Hematopoietic multipotent progenitor cell treated with erythropoietin and hydrocortisone succinate and interleukin-3 and kit ligand, for 17 days (in vitro differentiated cells): Measurements from ENCODE around the gene RABEP2.
"Not testable (repeated sequence)": the region's sequence is repeated elsewhere in the genome, so short reads cannot be mapped to it uniquely, and the experiment has no call there.

Experiments
- DNase-seq: peaks from one replicate; pipeline ENCODE4 v3.0.0-alpha.2; 2015; ENCODE audit warnings: low spot score

RABEP2 gene

DNA sequence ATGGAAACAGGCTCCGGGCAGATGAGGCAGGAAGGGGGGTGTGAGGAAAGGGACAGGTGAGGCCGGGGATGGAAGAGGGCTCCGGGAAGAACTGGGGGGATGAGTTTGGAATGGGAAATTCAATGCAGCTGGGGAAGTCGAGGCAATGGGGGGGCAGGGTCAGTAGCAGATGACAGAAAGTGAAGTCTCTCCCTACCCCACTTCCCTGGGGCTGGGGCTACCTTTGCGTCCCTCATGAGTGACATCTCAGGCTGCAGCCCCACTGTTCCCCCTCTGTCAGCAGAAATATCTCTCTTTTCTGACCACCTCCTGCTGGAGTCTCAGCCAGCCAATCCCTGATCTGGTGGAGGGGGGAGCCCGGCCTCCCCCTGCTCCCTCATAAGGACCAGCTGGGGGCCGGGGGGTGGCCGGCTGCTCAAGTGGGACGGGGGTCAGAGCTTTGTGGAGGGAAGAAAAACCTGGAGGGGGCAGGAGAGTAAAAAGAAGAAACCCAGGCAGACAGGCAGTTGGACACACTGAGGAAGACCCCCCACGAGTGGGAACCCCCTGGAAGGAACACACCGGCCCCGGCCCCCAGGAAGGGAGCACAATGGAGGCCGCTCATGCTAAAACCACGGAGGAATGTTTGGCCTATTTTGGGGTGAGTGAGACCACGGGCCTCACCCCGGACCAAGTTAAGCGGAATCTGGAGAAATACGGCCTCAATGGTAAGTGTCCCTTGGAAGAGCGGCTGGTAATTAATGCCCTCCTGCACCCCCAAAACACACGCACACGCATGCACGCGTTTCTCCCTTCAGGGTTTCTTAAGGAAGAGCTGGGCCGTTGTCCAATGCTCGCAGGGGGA is 46.7 kb downstream of the RABEP2 start, which contains the start of gene ATP2A1:
TSS of gene ATP2A1 (plus strand) at position 406 of the 844 bp plus-strand sequence. CDS start at position 590, 184 bp downstream.
- DNase-seq, result no peak

DNA sequence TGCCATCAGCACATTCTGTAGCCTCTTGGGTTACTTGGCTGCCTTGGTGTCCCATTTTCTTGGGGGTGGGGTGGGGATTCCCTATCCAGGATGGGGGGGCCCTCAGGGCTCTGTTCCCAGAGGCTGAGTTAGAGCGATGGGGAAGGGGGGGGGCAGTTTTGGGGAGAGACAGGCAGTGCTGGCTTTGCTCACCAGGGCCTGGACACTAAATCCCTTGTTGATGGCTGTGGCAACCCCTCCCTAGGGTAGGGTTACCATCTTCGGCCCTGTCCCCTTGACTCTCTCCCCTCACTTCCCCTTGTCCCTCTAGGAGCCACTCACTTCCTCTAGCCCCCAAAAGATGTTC is 47.4 kb downstream of the RABEP2 start:
- no peak for DNase-seq

DNA sequence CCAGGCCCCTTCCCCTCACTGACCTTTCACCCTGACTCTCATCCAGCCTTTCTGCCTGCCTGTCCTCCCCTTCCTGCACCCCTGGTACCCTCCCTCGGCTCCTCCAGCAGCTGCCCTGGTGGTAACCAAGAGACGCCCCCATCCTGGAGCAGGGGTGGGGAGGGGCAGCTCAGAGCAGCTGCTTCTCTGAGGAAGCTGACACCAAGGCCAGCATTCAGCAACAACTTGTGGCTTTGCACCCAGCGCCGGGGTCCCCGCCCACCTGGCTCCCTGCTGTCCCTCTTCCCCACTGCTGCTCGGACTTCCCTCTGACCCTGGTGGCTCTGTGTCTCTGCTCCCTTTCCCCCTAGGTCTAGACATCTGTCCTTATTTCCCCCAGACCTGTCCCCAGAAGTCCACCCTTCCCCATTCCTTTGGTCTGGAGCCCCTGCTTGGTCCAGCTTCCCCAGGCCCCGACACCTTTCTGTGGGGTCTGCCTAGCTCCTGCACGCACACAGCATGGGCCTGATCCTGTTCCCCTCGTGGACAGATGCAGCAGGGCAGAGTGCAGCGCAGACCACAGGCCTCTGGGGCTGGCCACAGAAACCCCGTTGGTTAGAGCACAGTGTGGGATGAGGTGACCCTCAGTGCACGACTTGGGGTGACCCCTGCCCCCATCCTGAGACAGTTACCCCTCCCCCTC is 47.9 kb downstream of the RABEP2 start:
- no peak for DNase-seq

DNA sequence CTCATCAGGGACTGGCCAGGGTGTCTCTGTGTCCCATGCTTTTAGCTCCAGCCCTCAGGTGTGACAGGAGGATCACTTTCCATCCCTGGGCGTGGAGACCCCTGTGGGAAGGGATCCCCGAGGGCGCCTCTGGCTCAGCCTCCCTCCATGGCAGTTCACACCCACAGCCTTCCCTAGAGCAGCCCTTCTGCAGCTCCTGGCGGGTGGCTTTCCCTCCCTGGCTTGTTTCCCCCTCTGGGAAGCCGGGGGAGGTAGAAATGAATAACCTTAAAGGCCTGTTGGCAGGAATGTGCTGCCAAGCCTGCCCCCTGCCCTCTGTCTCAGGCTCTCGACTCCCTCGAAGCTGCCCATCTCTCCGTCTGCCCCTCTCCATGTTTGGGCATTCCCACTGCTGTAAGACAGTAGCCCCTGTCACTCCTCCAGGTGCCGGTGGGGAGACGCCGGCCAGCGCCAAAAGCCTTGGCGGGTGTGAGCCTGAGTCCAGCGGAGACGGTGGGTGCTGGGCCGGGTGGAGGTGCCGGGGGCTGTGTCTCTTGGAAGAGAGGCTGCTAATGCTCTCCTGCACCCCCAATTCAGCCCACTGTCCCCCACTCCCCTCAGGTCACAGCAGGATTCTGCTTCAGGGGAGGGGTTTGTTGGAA is 48.9 kb downstream of the RABEP2 start:
- DNase-seq, result no peak

DNA sequence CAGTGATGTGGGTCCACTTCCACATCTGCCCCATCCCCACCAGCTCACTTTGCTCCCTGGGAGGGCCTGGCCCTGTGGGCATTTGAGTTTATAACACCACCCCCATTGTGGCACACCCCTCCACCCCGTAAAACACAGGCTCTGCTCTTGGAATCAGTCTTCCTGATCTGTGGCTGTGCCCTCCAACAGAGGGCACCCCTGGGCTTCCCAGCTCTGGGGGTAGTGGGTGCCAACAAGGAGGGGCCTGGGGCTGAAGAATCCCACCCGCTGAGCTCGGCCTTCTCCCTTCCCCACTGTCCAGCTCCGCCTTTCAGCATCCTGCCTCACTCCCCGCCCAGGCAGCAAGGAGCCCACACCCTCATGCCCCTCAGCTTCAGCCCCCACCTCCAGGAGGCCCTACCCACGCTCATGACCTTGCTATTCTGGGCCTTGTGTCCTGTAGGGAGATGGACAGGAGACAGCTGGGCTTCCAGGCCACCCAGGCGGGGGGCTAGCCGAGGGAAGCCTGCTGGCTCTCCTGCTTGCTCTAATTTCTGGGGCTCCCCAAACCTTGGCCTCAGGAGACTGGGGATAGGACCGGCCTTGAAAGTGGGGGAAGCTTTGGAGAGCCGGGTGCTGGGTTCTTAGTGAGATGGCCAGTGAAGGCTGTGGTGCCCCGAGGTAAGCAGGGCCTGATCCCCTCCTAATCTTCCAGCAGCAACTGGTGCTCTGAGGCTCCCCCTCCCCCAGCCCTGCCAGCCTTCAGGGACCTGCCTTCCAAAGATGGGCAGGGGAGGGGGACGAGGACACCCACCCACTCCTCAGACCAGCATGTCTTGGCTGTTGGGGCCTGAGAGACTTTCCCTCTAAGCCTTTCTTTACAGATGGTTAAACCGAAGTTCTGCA is 49.7 kb downstream of the RABEP2 start:
- DNase-seq, result no peak

DNA sequence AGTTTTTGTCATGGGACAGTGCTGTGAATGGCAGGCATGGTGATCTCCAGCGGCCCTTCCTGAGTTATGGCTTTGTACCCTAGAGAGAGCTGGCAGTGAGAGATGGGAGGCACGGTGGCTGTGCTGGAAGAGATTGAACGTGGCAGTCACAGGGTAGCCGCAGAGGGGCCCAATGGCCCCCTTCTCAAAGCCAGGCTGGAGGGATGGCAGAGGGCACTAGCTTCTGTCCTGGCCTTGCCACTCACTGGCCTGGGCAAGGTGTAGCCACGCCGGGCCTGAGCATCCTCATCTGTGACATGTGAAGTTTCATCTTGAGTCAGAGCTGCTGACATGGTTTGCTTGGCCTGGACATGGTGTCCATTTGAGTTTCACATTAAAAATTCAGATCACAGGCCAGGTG is 50.6 kb downstream of the RABEP2 start:
- no peak for DNase-seq

DNA sequence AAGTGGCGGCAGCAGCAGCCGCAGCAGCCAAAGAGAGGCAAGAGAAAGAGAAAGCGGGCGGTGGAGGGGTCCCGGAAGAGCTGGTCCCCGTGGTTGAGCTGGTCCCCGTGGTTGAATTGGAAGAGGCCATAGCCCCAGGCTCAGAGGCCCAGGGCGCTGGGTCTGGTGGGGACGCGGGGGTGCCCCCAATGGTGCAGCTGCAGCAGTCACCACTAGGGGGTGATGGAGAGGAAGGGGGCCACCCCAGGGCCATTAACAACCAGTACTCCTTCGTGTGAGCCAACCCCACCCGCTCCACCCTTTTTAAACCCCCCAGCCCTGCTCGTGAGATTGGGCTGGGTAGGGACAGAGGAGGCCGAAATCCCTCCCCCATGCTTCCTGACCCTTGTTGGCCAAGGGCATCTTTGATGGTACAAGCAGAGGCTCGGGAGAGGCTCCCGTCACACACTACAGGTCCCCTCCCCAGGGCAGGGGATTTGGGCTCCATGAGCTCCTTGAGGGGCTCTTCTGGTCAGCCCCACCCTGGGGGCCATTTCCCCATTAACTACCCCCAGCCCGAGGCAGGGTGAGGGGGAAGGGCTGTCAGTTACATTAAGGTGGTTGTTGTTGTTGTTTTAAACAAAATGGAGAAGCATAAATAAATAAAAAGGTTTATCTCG is 51.4 kb downstream of the RABEP2 start:
- peak; percentile 52 for DNase-seq

DNA sequence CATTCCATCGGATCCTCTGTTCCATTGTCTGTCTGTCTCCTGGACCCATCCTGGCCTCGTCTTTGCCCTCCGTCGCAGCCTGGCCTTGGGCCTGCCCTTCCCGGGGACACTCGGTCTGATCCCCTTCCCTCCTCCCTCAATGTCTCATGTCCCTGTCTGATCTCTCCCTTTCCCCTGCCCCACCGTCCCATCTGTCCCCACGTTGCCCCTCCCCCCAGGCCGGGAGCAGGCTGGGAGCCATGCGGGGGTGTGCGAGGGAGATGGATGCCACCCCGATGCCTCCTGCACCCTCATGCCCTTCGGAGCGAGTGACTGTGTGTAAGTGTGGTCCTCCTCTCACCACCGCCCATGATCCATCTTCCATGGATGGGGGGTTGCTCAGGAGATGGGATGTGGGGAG is 52.1 kb downstream of the RABEP2 start:
- no peak for DNase-seq

DNA sequence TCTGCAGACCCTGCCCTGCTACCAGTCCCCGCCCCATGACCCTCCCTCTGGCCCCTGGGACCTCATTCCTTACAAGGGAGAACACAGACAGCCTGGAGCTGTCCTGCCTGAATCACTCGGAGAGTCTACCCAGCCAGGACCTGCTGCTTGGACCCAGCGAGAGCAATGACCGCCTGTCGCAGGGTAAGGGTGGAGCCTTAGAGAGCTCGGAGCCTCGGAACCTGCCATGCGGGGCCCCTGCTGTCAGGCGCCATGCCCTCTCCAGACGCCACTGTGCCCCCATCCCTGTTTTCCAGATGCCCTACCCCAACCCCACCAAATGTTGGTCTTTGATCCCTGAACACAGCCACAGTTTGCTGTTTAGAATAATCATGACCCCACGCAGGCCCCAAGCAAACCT is 55.8 kb downstream of the RABEP2 start:
- DNase-seq, result no peak

DNA sequence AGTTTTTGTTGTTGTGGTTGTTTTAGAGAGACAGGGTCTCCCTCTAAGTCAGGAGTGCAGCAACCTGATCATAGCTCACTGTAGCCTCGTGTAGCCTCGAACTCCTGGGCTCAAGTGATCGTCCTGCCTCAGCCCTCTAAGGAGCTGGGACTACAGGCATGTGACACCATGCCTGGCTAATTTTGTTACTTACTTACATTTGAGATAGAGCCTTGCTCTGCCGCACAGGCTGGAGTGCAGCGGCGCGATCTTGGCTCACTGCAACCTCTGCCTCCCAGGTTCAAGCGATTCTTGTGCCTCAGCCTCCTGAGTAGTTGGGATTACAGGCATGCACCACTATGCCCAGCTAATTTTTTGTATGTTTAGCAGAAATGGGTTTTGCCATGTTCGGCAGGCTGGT is 57.4 kb downstream of the RABEP2 start:
- not testable (repeated sequence) for DNase-seq

DNA sequence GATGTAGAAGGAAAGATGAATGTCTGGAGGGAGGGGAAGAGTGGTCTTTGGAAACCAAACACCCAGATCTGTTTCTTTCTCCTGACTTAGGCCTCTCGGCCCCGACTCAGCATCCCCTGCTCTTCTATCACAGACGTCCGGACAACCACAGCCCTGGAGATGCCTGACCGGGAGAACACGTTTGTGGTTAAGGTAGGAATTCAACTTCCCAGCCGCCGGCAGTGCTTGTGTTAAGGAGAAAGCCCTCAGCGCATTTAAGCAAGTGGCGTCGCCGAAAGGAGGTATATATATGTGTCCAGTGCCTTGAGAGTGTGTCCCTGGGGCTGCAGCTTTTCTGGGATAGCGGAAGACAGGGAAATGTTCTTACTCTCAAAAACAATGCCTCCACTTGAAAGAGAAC is 57.8 kb downstream of the RABEP2 start:
- DNase-seq, result no peak

DNA sequence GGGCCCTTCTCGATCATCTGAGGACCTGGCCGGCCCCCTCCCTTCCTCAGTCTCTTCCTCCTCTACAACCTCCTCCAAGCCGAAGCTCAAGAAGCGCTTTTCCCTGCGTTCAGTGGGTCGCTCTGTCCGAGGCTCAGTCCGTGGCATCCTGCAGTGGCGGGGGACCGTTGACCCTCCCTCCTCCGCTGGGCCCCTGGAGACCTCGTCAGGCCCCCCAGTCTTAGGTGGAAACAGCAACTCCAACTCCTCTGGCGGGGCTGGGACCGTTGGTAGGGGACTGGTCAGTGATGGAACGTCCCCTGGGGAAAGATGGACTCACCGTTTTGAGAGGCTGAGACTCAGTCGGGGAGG is 58.6 kb downstream of the RABEP2 start:
- no peak for DNase-seq

DNA sequence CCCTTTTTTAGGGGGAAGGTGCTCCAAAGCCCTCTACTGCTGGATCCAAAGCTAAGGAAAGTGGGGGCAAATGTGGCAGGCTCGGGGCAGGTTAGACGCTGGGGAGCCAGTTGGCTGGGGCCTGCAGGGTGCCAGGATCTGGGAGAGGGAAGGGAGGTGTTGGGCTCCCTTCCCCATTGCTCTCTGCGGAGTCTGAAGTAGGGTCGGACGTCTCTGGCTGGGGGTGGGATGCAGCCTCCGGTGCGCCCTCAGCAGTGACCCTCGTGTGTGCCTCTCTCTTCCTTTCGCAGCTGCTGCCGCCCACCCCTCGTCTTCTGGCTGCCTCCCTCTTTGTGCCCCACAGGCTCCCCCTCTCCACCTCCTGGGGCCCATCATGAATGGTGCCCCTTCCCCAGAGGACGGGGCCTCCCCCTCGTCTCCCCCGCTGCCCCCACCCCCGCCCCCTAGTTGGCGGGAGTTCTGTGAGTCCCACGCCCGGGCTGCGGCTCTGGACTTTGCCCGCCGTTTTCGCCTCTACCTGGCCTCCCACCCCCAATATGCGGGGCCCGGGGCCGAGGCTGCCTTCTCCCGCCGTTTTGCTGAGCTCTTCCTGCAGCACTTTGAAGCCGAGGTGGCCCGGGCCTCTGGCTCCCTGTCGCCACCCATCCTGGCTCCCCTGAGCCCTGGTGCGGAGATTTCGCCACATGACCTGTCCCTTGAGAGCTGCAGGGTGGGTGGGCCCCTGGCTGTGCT is 59.1 kb downstream of the RABEP2 start:
- DNase-seq, result no peak

DNA sequence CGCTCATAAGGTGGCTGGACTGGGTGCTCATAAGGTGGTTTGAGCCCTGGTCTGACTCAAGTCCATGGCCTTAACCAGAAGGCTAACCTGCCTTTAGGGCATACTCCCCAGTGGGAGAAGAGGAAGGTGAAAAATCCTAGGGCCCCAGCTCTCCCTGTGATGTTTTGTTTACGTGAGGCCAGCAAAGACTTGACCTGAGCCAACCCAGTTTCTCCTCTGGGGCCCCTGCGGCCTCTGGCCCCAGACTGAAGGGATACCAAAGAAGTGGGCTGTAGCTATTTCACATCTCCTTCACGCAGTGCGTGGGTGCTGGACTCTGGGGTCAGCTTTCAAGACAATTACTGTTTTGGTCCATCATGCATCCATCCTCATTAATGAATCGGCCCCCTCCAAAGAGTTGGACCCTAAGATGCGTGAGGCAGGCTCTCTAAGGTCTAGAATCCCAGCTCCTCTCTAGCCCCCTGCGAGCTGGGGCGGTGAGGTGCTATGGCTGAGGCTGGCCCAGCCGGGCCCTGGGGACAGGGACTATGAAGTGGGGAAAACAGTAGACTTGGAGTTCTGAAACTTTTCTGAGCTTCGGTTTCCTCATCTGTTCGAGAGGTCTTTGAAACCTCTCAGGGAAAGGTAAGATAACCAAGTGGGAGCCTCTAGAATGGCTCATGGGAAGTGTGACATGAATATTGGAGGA is 59.9 kb downstream of the RABEP2 start:
- no peak for DNase-seq

DNA sequence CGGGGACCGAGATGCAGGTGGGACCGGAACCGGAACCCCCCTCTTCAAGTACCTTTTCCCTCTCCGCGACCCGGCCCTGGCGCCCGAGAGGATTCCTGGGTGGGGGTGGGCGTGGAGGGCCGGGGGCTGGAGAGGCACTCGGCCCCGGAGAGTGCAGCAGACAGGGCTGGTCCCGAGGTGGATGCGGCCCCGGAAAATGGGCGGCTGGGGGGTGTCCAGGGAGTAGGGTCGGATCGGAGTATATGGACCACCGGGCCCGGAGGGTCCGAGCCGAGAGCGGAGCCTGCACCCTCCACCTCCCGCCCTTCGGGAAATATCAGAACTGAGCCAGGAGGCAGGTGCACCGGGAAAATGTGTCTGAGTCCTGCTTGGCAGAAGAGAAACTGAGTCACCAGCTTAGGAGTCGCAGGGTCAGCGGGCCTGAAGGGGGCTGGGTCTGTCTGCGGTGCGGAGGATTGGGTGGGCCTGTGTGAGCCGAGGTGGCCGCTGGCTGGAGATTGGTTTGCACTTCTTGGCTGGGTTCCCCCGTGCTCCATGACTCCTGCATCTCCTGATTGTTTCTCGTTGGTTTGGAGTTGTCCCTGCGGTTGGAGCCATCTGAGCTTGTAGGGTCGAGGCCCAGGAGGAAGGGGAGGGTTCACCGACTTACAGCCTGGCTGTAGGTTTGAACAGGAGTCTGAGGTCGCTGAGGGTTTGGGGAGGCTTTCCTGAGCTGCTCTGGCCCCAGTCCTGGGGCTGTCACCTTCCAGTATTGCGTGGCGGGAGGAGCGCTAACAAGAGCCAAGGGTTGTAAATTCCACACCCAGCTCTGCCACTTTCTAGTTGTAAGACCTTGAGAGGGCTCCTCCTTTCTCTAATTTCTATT is 60.9 kb downstream of the RABEP2 start:
- no peak for DNase-seq

DNA sequence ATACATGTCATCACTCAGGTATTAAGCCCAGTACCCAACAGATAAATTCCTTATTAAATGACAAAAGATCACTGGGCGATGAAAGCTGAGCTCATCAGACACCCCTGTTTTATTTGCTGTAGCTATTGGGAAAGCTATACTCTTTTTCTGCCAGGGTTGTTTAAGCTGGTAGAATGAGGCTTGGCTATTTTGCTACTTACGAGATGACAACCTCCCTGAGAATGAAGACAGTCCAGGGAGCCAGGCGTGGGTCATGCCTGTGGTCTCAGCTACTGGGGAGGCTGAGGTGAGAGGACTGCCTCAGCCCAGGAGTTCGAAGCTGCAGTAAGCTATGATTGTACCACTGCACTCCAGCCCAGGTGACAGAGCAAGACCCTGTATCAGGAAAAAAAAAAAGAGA is 65.7 kb downstream of the RABEP2 start:
- DNase-seq, result no peak

DNA sequence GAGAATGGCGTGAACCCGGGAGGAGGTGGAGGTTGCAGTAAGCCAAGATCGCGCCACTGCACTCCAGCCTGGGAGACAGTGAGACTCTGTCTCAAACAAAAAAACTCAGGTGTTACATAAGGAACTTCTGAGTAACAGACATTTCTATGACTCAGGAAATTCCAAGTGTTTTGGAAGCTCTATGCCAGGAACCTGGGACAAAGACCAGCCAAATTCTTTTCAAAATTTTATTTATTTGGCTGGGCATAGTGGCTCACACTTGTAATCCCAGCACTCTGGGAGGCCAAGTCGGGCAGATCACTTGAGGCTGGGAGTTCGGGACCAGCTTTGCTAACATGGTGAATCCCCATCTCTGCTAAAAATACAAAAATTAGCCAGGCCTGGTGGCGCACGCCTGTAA is 66.6 kb downstream of the RABEP2 start:
- DNase-seq, result no peak
